CD4-positive, alpha-beta T cell treated with Interleukin-6 at 100 ng/mL for 8 hours (primary cell): ENCODE measurements around the gene MRM3.
"Not testable (repeated sequence)": the region's sequence is repeated elsewhere in the genome, so short reads cannot be mapped to it uniquely, and the experiment has no call there.

Experiments
- DNase-seq: peaks from one replicate; pipeline ENCODE4 v3.0.0-alpha.2; 2020; ENCODE audit warnings: mixed read lengths, low spot score

The MRM3 gene

GRCh38 chr17:797236-797840 is 15.2 kb downstream of the MRM3 start:
- DNase-seq: no peak

- DNase-seq: no peak
Measured at GRCh38 chr17:798246-798645, 16.1 kb downstream of the MRM3 start.

- DNase-seq: no peak
Measured at GRCh38 chr17:799261-799660, 17.1 kb downstream of the MRM3 start.

DNA sequence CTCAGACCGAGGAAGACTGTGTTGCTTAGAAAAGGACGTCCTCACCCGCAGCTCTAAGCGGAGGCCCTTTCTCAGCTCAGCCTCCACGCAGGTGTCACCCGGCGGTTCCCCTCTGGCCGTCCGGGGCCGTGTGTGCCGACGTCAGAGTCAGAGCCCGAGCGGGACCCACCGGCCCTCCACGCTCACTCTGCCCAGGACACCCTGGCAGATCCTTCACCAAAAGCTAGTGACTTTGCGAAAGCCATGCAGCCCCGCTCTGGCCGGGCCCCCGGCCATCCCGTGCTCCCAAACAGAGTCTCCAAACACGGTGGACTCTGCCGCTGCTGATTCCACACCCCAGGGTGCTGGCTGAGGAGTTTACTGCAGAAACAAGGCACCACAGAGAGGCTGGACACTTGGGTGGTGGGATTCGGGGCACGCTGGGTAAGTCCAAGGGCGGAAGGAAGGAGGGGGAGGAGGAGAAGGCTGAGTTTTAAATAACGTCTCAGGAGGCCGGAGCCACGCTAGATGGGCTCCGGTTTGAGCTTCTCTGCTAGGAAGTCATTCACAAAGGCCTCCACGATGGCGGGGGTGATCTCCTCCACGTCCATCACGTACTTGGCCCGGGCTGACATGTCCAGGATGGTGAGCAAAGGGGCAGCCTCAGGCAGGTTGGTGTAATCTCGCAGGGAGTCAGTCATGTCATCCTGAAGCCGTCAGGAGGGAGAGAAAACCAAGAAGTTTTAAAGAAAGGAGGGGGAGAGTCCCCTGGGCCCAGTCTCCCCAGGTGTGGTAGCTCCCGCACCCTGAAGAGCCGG is 18.5 kb downstream of the MRM3 start:
- DNase-seq: no peak

- DNase-seq: no peak
Measured at GRCh38 chr17:801660-802059, 19.5 kb downstream of the MRM3 start.

DNA sequence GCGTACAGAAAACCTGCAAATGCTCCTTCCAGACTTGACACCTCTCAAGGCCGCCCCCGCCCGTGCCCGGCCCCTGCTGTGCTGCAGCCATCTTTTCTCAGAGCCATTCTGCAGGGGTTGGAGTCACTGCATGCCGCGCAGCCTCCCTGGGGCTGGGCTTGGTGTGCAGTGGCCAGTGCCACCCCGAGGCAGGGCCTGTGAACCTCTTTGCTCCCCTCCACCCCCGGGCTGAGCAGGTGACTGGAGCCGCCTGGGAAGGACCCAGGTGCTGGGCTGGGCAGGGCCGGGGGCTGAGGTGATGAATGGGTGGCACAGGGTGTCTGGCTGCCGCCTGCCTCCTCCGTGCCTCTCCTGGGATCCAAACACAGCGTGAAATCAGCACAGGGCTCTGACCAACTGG is 20.3 kb downstream of the MRM3 start:
- no peak for DNase-seq

- DNase-seq: no peak
Measured at GRCh38 chr17:802901-803881, 21.0 kb downstream of the MRM3 start.

DNA sequence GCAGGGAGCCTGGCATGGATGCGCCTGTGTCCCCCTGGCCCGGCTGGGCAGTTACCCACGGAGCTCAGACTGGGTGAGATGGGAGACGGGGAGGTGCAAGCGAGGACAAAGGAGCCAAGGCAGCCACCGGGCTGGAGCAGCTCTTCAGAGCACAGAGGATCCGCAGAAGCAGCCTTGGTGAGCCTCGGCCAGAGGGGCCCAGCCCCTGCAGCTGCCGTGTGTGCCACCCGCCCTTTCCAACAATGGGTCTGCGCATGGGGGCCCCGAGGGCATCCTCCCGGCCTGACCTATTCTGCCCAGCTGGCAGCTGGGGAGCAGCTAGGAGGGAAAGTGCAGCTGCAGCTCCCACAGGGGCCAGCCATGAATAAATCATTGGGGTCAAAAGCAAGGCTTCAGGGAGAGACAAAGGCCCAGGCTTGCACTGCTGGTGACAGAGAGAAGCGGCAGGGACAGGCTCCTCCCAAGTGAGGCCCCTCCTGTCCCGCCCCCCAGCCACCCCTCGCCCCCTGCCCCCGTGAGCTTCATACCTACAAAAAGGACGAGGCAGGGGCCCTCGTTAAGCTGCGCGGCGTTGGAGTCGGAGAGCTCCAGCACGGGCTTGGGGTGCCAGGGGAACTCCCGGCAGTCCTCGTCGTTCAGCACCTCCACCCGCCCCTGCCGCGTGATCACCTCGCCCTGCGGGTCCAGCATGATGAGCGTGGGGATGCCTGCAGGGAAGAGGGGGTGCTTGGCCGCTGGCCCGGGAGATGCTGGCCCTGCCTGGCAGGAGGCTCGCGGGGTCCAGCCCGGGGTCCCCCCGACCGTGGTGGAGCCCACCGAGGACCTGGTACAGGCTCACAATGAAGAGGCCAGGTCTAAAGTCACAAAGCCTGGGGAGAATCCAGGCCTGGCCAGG is 22.6 kb downstream of the MRM3 start:
- DNase-seq: no peak

- DNase-seq: not testable (repeated sequence)
Measured at GRCh38 chr17:805886-806285, 23.7 kb downstream of the MRM3 start.

DNA sequence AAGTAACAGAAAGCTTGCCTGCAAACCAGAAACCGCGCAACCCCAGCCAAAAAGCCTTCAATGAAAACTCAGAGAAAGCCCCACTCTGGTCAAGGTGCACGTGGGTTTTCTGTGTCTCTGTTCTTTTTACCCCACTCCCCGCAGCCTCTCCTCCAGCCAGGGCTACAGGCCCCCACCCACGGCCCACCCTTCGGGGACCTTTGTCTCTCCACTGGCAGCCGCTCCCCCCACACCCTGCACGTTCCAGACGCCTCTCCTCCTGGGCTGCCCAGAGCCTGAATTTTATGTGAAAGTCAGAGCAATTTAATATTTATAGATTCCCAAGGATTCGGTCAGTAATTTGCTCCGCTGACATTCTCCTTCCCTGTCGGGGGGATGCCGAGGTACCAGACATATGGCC is 24.2 kb downstream of the MRM3 start:
- DNase-seq: no peak

DNA sequence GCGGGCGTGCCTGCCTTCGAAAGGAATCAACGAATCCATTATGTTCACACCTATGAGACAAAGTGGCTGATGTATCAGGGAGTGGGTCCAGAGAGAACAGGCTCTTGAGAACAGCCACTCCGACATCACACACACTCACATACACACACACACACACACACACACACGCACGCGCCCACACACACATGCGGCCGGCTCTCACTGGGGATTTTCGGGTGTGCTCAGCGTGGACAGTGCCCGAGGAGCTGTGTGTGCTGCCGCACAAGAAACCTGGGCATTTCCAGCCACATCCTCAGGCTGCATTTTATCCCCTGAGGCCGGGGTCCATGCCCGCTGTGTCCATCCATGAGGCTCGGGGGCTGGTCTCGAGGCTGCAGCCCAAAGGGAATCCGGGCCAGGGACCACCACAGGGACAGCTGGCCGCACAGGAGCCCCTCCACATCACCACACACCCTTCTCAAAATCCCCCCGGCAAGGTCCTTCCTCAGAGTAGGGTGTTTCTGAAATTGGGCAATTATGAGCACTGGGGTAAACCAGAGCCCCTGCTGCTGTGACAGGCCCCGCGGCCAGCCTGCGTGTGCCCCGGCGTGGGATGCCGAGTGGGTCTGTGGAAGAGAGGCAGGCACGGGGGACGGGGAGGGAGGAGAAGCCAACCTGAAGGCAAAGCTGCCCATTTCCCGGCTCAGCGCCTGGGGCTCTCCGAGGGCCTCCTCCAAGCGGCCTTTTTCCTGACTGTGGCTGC is 24.8 kb downstream of the MRM3 start:
- no peak for DNase-seq

GRCh38 chr17:807523-808294 is 25.6 kb downstream of the MRM3 start:
- no peak for DNase-seq

- no peak for DNase-seq
Measured at GRCh38 chr17:811051-811784, 29.1 kb downstream of the MRM3 start.

GRCh38 chr17:812638-813204 is 30.6 kb downstream of the MRM3 start:
- DNase-seq: no peak

DNA sequence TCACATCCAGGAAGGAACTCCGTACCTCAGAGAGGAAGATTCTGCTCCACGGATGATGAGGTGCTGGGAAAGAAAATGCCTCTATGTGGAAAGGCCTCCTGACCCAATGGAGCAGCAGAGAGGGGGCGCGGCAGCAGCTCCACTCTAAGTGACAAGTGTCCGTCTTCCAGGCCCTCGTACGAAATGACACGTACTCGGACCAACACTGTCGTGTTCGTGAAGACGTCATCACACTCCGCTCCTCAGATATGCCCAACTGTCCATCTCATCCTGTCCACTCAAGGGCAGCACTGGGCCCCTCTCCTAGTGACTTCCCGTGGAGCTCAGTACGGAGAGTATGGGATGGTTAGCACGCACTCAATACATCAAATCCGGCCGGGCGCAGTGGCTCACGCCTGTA is 32.2 kb downstream of the MRM3 start:
- no peak for DNase-seq

DNA sequence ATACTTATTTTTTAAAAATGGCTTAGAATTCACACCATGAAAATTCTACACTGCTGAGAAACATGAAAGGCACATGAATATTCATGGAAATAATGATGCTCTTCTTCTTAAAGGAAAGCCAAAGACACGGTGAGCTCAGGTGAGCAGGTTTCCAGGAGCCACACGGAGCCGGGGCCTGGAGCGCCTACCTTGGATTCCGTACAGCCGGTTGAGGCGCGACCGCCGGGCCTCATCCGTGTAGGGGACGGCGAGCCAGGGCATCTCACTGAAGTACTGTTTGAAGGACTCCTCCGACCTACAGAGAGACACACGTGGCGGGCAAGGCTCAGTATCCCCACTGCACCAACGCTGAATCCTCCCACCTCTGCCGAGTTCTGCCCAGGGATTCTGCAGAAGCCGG is 37.1 kb downstream of the MRM3 start:
- DNase-seq: no peak

DNA sequence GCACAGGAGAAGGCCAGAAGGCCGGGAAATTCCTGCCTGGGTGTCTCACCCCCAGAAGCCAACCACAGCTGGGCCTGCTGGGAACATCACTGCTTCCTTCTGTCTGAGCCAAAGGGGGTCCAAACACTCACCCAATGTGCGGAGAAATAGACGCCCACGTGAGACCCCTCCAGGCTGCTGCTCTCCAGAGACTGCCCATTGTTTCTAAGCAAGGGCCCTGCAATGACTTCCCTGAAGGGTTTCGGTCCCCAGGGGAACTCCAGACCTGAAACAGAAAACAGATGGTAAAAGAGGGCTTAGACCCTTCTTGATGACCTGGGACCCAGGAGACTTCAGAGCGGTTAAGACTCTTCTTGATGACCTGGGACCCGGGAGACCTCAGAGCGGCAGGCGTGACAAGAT is 41.3 kb downstream of the MRM3 start:
- DNase-seq: no peak

DNA sequence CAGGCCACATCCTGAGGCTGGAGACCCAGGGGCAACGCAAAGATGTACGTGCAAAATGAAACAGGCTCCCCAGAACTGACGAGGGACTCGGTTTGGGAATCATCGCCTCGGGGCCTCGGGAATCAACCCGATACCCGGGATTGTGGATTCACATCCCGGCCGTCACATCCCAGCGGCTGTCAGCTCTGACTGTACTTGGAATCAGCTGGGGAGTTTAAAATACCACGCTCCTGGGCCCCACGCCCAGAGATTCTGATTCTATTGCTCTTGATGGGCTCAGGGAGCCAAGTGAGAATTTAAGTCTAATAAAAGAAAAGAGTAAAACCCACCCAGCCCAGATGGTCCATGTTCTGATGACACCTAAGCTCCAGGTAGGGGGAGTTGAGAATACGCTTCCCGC is 42.2 kb downstream of the MRM3 start:
- DNase-seq: no peak

- no peak for DNase-seq
Measured at GRCh38 chr17:825216-825615, 43.1 kb downstream of the MRM3 start.
